GM23248 (cell line): ENCODE measurements around the gene SHROOM3.

ENCODE experiments used
- EZH2 ChIP-seq: fragments of 200-600 bp; sonication (generic); IDR thresholded peaks from 2 replicates; pipeline ENCODE4 v1.6.1; 2018; ENCODE audit warnings: antibody characterized with exemption, mild to moderate bottlenecking; ENCODE audit not compliant: insufficient read depth, poor library complexity, severe bottlenecking
- EZH2phosphoT487 ChIP-seq: fragments of 200-600 bp; sonication (generic); IDR thresholded peaks from 2 replicates; pipeline ENCODE4 v1.6.1; 2018; ENCODE audit warnings: antibody characterized with exemption, moderate library complexity, mild to moderate bottlenecking, low read depth; ENCODE audit not compliant: insufficient read depth

GRCh38 chr4:76806757-76807156 lies 371.7 kb downstream of the SHROOM3 start:
- TF ChIP-seq EZH2phosphoT487 = no peak
- TF ChIP-seq EZH2 = no peak
